CD4-positive, alpha-beta T cell treated with Interleukin-6 for 4 hours (primary cell): ENCODE measurements around the gene SH2D5.
"Not testable (repeated sequence)": the region's sequence is repeated elsewhere in the genome, so short reads cannot be mapped to it uniquely, and the experiment has no call there.

Source experiments
- DNase-seq: peaks from one replicate; pipeline ENCODE4 v3.0.0-alpha.2; 2020; ENCODE audit warnings: mixed read lengths

The SH2D5 gene

DNA sequence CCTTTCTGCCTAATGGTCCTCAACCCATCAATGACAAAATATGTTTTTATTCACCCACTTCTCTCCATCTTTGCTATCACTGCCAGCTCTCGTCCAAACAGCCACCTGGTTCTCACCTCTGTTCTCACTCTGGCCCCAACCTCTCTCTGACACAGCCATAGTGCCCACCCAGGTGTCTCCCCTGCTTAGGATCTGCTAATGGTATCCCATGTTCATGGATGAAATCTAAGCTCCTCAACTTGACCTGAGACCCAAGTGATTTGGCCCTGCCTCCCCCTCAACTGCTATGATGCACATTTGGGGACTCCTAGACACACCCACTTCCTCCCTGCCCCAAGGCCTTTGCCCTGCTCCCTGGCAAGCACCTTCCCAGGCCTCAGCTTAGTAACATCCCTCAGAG lies 40.6 kb downstream of the SH2D5 start:
- no peak for DNase-seq

DNA sequence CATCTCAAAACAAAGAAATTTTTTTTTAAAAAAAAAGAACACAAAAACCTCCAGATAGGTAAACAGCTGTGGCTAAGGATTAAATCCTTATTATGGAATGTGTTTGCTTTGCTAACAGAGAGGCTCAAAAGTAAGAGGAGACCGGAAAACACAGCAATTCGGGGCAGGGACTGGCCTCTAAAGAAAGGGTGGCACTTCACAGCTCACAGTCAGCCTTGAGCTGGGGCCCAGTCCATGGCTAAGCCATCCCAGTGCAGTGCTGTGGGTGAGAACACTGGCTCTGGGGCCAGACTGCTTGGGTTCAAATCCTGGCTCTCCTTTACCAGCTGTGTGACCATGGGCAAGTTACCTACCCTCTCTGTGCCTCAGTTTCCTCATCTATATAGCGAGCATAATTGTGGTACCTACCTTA lies 42.9 kb downstream of the SH2D5 start:
- DNase-seq = no peak

DNA sequence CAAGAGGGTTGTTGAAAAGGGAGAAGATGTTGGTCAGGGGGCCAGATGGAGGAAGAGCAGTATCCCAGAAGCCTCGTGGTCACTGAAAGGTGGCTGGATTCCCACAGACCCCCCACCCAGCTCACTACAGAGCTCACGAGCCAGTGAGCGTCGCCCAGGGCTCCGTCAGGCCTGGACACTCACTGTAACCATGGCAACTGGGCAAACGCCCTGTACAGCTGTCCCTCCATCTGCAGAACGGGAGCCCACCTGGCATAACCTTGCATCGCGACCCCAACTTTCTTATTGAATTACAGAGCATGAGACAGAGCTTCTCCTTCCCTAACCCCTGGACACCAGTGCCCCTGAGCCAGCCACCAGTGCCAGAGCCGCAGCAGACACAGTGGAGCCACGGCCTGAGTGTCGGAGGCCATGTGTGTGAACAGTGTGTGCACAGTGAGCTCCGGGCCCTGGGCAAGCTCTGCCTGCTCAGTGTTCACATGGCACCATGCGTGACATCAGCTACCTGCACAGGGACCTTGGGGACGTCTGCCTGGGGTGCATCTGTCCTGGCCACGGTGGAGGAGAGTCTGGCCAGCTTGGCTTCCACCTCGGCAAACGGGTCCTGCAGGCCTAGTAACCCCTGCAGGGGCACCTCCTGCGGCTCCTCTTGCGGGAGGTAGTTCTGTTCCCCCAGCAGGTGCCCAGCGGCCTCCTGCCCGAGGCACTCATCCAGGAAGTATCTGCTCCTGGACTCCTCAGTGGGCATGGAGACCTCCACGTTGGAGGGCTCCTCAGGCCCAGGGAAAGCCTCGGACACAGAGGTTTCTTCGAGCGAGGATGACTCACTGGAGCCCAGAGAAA lies 45.4 kb downstream of the SH2D5 start:
- DNase-seq = no peak

DNA sequence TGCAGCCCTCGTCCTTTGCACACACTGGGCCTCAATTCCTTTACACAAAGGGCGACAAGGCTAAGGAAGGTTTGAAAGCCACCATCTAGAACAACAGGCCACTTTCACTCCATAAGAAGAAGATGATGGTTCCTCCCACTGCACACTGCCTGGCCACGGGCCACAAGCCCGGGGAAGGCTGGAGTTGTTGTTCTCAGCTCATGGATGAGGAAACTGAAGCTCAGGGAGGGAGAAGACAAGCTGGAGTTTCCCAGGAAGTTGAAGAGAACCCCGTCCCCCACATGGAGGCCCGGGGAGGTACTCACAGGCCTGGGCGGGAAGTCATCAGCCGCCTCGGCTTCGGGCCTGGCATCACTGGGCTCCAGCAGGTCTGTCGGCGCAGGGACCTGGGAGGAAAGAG lies 46.8 kb downstream of the SH2D5 start:
- no peak for DNase-seq

DNA sequence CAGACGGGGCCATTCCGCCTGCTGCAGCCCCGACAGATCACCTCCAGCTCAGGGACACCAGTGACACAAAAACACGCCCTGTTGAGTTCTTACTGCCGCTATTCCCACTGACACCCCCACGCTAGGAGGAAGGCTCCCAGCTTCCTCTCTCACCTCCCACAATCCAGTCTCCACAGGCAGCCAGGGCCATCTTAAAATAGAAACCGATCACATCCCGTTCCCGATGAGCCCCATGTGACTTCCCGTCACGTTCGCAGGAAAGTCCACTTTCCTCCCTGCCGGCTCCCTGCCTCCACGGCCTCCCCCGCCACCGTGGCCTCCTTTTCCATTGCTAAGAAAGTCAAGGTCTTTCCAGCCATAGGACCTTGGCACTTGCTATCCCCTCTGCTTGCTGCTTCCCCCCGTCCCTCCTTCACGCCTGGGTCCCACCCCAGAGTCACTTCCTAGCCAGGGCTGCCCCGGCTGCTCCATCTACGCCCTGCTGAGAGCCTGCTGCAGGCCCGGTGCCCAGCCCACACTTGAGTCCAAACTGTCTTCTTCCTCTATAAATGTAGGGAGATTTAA lies 47.3 kb downstream of the SH2D5 start:
- no peak for DNase-seq

DNA sequence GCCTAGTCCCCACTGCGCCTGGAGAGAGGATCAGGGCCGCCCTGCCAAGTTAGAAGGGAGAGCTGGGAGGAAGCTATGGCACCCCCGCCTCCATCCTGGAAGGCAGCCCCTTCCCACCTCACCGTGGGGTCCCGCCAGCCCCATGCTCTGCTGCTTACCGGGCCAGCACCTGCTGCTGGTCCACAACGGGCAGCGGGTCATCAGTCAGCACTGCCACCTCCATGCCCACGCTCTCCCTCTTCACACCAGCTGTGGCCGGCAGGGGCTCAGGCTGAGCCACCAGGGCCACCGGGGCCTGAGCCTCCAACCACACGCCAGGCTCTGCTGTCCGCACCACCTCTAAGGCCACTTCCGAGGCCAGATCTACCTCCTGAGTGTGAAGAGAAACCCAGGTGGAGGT lies 47.9 kb downstream of the SH2D5 start:
- DNase-seq = no peak

DNA sequence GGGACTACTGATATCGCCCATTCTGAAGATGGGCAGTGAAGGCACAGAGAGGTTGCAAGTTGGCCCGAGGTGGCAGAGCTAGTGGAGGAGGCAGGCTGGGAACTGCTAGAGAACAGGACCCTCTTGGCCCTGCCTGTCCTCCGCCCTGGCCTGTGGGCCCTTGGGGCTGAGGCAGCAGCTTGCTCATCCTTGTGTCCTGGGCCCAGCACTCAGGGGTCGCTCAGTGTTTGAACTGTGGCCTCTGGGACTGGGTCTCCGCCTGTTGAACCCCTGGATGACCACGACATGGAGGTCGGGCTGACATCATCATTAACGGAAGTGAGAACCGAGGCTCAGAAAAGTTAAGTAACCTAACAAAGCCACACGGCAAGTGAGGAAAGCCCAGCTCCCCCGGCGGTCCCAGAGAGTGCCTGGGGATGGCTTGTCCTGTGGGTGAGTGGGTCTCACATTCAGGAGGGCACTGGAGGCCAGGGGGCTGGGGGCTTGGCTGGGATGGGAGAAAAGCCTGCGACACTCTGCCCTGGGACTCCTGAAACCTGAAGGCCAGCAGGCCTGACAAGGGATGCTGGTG lies 48.4 kb downstream of the SH2D5 start:
- DNase-seq = no peak

DNA sequence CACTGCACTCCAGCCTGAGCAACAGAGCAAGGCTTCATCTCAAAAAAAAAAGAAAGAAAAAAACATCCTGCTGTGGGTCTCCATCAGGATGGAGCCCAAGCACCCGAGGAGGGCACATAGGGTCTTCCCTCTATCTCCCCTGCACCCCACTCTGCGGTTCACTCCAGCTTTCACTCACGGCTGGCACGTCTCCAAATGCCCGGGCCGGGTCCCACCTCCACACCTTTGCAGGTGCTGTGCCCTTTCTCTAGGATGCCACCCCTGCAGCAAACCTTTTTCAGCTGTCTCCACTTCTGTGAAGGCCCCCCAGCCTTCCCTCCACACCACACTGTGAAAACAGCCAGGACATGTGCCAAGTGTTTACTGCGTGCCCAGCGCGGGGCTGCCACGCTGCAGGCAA lies 48.9 kb downstream of the SH2D5 start:
- no peak for DNase-seq

DNA sequence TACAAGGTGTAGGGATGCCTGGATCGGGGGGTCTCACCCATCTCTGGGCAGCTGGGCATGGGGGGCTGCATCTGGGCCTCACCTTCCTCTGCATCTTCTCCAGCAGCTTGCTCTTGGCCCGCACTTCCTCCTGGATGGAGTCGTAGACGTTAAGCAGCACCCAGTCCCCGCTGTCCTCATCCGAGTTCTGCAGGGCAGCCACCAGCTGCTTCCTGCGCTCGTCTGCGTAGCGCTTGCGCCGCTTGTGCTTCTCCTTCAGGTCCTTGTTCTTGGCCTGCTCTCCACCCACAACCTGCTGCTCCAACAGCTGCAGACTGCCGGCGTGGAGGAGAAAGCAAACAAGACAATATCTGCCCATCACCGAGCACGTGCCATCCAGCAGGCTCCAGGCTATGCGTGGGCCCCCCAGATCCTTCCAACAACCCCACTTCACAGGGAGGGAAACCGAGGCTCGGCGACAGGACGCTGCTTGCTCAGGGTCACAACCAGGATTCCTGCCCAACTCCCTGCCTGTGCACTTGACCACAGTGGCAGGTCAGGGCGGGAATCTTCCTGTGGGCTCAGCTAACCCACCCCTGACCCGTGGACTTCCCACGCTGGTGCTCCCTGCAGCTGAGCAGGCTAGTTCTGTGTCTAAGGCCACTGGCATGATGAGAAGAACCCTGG lies 49.8 kb downstream of the SH2D5 start:
- DNase-seq = no peak

DNA sequence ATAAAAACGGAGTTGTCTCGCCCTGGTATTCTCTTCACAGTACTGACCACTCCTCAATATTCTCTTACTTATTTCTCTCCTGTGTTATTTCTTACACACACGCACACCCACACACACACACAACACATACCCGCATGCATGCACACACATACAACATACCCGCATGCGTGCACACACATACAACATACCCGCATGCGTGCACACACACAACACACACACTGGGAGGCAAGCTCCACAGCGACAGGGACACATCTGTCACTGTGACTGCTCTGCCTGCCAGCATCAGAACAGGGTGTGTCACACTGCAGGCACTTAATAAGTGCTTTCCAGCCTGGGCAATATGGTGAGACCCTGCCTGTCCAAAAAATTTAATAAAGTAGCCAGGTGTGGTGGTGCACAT lies 50.5 kb downstream of the SH2D5 start:
- no peak for DNase-seq

DNA sequence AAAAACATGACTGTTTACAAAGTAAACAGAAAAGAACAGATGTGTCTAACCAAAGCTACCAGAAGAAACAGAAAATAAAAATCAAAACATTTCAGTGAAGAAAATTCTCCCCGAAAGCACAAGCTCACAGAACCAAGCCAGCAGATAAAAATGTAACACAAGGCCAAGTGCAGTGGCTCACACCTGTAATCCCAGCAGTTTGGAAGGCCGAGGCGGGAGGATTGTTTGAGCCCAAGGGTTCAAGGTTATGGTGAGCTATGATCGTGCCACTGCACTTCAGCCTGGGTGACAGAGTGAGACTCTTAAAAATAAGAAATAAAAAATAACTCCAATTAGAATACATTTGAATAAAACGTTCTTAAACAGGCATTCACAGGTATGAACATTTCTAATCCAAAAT lies 52.2 kb downstream of the SH2D5 start:
- no peak for DNase-seq

DNA sequence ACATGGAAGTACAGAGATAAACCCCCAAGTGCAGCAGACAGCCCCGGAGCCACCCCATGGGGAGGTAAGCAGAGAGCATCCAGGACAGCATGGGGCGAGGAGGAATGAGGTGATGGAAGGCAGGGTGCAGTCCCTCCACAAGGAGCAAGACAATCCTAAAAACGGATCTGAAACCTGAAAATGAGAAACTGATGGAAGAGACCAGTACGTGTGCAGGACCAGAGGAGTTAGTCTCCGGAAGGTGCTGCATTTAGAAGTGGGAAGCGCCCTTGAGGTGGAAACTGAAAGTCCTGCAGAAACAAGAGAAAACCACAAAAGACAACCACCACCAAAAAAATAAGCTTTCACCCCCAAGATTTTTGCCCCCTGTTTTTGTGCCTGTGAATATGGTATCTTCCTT lies 53.9 kb downstream of the SH2D5 start:
- DNase-seq = no peak

DNA sequence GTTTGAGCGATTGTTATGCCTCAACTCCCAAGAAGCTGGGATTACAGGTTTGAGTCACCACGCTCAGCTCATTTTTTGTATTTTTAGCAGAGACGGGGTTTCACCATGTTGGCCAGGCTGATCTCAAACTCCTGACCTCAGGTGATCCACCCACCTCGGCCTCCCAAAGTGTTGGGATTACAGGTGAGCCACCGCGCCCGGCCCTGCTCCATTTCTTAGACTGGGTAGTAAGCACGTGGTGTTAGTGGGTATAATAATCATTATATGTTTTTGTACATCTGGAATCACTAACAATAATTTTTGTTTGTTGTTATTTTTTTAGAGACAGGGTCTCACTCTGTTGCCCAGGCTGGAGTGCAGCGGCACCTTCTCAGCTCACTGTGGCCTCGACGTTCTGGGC lies 58.9 kb downstream of the SH2D5 start:
- DNase-seq = not testable (repeated sequence)

DNA sequence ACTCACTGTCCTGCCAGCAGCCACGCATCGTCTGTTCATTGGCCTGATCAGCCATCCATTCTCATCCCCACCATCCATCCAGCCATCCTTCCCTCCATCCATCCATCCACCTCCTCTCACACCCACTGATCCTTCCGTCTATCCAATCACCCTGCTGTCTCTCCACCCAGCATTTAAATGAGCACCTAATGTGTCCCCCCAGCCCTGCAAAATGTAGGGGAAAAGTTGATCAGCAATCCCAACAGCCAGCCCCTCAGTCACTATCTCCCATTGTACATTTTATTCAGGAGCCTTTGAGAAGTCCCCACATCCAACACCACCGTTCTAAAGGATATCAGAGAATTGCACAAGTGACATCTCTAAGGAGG lies 60.3 kb downstream of the SH2D5 start:
- DNase-seq = no peak

DNA sequence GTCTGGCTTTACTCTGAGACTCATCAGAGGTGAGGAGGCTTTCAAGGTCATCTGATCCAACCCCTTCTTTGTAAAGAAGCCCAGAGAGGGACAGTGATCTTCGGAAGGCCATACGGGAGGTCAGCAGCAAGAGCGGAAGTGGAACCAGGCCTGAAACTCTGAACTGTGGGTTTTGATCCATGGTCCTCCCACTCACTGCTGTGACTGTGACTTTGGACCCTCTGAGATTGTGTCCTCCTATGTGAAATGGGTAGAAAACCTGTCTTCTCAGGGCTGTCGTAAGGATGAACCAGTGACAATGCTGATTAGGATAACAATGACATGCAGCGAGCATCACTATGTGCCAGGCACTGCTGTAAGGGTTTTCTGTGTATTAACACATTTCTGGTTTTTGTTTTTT lies 61.6 kb downstream of the SH2D5 start:
- DNase-seq = no peak
